ENCODE results near the gene SERINC3.

The SERINC3 gene

GRCh38 chr20:44463466-44463865, 58.4 kb downstream of the SERINC3 start:
- DNase-seq (ENCODE audit: low read depth), result no peak

GRCh38 chr20:44461803-44462174, 60.1 kb downstream of the SERINC3 start:
- DNase-seq (ENCODE audit: low read depth), result no peak

- DNase-seq (ENCODE audit: low read depth), result no peak
Measured at GRCh38 chr20:44461142-44461802, 60.6 kb downstream of the SERINC3 start.

- DNase-seq (ENCODE audit: low read depth), result no peak
Measured at GRCh38 chr20:44460795-44461141, 61.1 kb downstream of the SERINC3 start.

- DNase-seq (ENCODE audit: low read depth), result no peak
Measured at GRCh38 chr20:44459271-44459670, 62.6 kb downstream of the SERINC3 start.

GRCh38 chr20:44457016-44457415, 64.9 kb downstream of the SERINC3 start:
- no peak for DNase-seq (ENCODE audit: low read depth)

GRCh38 chr20:44456611-44457010, 65.3 kb downstream of the SERINC3 start:
- no peak for DNase-seq (ENCODE audit: low read depth)

- DNase-seq (ENCODE audit: low read depth), result no peak
Measured at GRCh38 chr20:44455126-44455525, 66.7 kb downstream of the SERINC3 start.

- DNase-seq (ENCODE audit: low read depth), result no peak
Measured at GRCh38 chr20:44454306-44454963, 67.4 kb downstream of the SERINC3 start.

GRCh38 chr20:44450903-44451450, 70.9 kb downstream of the SERINC3 start:
- no peak for DNase-seq (ENCODE audit: low read depth)

GRCh38 chr20:44450281-44450889, 71.5 kb downstream of the SERINC3 start:
- no peak for DNase-seq (ENCODE audit: low read depth)

GRCh38 chr20:44449864-44450263, 72.0 kb downstream of the SERINC3 start:
- no peak for DNase-seq (ENCODE audit: low read depth)

GRCh38 chr20:44448753-44449546, 72.9 kb downstream of the SERINC3 start:
- DNase-seq (ENCODE audit: low read depth), result no peak

- no peak for DNase-seq (ENCODE audit: low read depth)
Measured at GRCh38 chr20:44447827-44448419, 73.9 kb downstream of the SERINC3 start.
